GM12878 (cell line): ENCODE results near the gene PPP4R3B. TPM values are rescaled to one million over a fixed set of nuclear protein-coding genes. Genes with fewer than 3 reads are reported as not detected.

ENCODE experiments used
- ATF7 ChIP-seq: fragments of 450-650 bp; IDR thresholded peaks from 2 replicates; pipeline ENCODE4 v1.6.1; 2016; ENCODE audit warnings: low read depth, mild to moderate bottlenecking
- CHD1 ChIP-seq: IDR thresholded peaks from 2 replicates; pipeline ENCODE4 v1.6.1; 2012; ENCODE audit warnings: low read depth, low read length, improper control_type of control experiment
- CHD2 ChIP-seq: IDR thresholded peaks from 2 replicates; pipeline ENCODE4 v1.6.1; 2011; ENCODE audit warnings: low read depth, low read length, improper control_type of control experiment, borderline replicate concordance
- IKZF1 ChIP-seq: fragments of 450-650 bp; conservative IDR thresholded peaks from 2 replicates; pipeline ENCODE4 v1.6.1; 2017; ENCODE audit warnings: antibody characterized with exemption, mild to moderate bottlenecking
- JUND ChIP-seq: IDR thresholded peaks from 2 replicates; pipeline ENCODE4 v1.6.1; 2012; ENCODE audit warnings: low read depth, mild to moderate bottlenecking, low read length, improper control_type of control experiment, moderate library complexity
- KDM1A ChIP-seq: fragments of 200-600 bp; sonication (generic); IDR thresholded peaks from 2 replicates; pipeline ENCODE4 v1.6.1; 2016; ENCODE audit warnings: borderline replicate concordance
- KLF5 ChIP-seq: fragments of 450-650 bp; IDR thresholded peaks from 2 replicates; pipeline ENCODE4 v1.6.1; 2014; ENCODE audit warnings: mild to moderate bottlenecking; ENCODE audit not compliant: partially characterized antibody
- RUNX3 ChIP-seq: IDR thresholded peaks from 2 replicates; pipeline ENCODE4 v1.6.1; 2012; ENCODE audit warnings: low read length, inconsistent platforms
- SMAD1 ChIP-seq: fragments of 450-650 bp; IDR thresholded peaks from 2 replicates; pipeline ENCODE4 v1.6.1; 2018; ENCODE audit warnings: mild to moderate bottlenecking, low read depth; ENCODE audit not compliant: partially characterized antibody
- SP1 ChIP-seq: IDR thresholded peaks from one replicate; pipeline ENCODE4 v1.6.1; 2011; ENCODE audit warnings: low read depth, low read length
- ZZZ3 ChIP-seq: IDR thresholded peaks from 2 replicates; pipeline ENCODE4 v1.6.1; 2011; ENCODE audit warnings: low read depth; ENCODE audit not compliant: control insufficient read depth, insufficient read length
- polyA plus RNA-seq, 11 experiments: library from polyadenylated mRNA; depleted of rRNA in 4 of 11; unstranded in 6 of 11; stranded (reverse) in 5 of 11; fragments of >200 nt; fragmentation: Nextera tagmentation in 4 of 11; fragmentation: Illumina TruSeq in 1 of 11; extraction: Ambion mirVana in 4 of 11; extraction: Trizol in 1 of 11; gene quantifications; 1 replicate in 1 of 11; 2 replicates in 10 of 11; pipeline versions ENCODE4 v1.2.1 to v1.2.3, GENCODE V29; 2011 to 2016; ENCODE audit warnings: inconsistent platforms in 2 of 11, missing spikeins in 2 of 11, low read depth in 1 of 11
- total RNA-seq, 4 experiments: library from RNA; depleted of rRNA in 3 of 4; stranded (reverse); fragments of >200 nt in 3 of 4; fragmentation: Illumina TruSeq in 1 of 4; extraction: Trizol in 1 of 4; gene quantifications; 2 replicates each; pipeline versions ENCODE4 v1.2.1 to v1.2.3, GENCODE V29; 2013 to 2021
- TF ChIP-seq, protein P1 (sequence below): fragments of 450-650 bp; IDR thresholded peaks from 2 replicates; pipeline ENCODE4 v1.6.1; 2018; ENCODE audit warnings: mild to moderate bottlenecking, low read depth, moderate library complexity; ENCODE audit not compliant: partially characterized antibody
- TF ChIP-seq, protein P2 (sequence below): fragments of 450-650 bp; formaldehyde crosslinking; IDR thresholded peaks from 2 replicates; pipeline ENCODE4 v1.5.0; 2022; ENCODE audit warnings: mild to moderate bottlenecking, missing genetic modification characterization

Gene PPP4R3B
- total and polyA plus RNA-seq, 10 of the 15 experiments (the other 5 are each of a cell fraction or from before 2014, with no cell fraction given) = 10.9 to 70.1 (median 49.2) TPM

DNA sequence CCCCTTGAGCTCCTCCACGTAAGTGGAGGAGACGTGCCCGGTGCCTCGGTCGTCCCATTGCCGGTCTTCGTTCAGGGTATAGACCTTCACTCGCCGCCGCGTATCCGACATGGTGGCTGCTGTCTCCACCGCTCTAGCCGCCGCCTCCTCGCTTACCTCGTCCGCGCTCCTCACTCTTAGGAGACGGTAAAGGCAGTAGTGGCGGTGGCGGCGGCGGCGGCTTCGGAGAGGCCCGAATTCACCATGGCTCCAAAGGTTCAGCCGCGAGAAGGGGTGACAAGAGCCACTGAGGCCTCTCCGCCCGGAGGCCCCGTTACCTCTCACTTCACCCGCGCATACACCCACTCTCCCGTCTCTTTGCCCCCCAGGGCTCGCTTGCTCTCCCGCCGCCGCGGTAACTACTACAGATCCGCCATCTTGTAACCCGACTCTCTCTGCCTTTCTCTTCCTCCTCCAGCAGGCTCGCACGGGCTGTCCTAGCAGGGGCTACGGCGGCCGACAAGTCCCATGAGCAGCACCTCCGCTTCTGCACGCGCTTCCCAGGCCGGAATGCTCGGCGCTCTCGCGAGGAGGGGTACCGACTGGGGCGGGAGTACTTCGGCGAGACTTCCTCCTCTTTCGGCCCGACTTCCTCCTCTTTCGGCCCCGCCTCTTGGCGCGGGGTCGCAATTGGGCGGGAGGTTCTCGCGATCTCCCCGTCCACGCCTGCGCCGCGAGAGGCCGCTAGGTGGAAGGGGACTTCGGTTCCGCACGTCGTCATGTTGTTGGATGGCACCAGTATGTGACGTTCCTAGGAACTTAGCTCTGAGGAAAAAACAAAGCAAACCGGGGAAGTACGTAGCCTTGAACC is at the start of gene PPP4R3B (continued):
- TF ChIP-seq, protein P1, sequence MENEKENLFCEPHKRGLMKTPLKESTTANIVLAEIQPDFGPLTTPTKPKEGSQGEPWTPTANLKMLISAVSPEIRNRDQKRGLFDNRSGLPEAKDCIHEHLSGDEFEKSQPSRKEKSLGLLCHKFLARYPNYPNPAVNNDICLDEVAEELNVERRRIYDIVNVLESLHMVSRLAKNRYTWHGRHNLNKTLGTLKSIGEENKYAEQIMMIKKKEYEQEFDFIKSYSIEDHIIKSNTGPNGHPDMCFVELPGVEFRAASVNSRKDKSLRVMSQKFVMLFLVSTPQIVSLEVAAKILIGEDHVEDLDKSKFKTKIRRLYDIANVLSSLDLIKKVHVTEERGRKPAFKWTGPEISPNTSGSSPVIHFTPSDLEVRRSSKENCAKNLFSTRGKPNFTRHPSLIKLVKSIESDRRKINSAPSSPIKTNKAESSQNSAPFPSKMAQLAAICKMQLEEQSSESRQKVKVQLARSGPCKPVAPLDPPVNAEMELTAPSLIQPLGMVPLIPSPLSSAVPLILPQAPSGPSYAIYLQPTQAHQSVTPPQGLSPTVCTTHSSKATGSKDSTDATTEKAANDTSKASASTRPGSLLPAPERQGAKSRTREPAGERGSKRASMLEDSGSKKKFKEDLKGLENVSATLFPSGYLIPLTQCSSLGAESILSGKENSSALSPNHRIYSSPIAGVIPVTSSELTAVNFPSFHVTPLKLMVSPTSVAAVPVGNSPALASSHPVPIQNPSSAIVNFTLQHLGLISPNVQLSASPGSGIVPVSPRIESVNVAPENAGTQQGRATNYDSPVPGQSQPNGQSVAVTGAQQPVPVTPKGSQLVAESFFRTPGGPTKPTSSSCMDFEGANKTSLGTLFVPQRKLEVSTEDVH = peak; percentile 39
- peak; percentile 100 for TF ChIP-seq CHD2
- peak; percentile 61 for TF ChIP-seq KLF5
- peak; percentile 93 for TF ChIP-seq IKZF1
- no peak for TF ChIP-seq KDM1A
- 0 out of 2 replicates have a peak, but pooled peaks have one; percentile 17 for TF ChIP-seq JUND
- TF ChIP-seq, protein P2, sequence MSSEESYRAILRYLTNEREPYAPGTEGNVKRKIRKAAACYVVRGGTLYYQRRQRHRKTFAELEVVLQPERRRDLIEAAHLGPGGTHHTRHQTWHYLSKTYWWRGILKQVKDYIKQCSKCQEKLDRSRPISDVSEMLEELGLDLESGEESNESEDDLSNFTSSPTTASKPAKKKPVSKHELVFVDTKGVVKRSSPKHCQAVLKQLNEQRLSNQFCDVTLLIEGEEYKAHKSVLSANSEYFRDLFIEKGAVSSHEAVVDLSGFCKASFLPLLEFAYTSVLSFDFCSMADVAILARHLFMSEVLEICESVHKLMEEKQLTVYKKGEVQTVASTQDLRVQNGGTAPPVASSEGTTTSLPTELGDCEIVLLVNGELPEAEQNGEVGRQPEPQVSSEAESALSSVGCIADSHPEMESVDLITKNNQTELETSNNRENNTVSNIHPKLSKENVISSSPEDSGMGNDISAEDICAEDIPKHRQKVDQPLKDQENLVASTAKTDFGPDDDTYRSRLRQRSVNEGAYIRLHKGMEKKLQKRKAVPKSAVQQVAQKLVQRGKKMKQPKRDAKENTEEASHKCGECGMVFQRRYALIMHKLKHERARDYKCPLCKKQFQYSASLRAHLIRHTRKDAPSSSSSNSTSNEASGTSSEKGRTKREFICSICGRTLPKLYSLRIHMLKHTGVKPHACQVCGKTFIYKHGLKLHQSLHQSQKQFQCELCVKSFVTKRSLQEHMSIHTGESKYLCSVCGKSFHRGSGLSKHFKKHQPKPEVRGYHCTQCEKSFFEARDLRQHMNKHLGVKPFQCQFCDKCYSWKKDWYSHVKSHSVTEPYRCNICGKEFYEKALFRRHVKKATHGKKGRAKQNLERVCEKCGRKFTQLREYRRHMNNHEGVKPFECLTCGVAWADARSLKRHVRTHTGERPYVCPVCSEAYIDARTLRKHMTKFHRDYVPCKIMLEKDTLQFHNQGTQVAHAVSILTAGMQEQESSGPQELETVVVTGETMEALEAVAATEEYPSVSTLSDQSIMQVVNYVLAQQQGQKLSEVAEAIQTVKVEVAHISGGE (CRISPR knock-in tag) = no peak
- peak; percentile 83 for TF ChIP-seq ATF7
- no peak for TF ChIP-seq ZZZ3
- TF ChIP-seq SMAD1 = peak; percentile 3
- TF ChIP-seq SP1 = peak; percentile 64
- 0 out of 2 replicates have a peak, but pooled peaks have one; percentile 43 for TF ChIP-seq CHD1
- no peak for TF ChIP-seq RUNX3
